GM19035 (cell line): Measurements from ENCODE around the gene LTBP2.

Experiments
- ATAC-seq: cut with Tn5 transposase; IDR thresholded peaks from one replicate; pipeline ENCODE4 v1.9.1; 2021; ENCODE audit not compliant: unreplicated experiment

The LTBP2 gene

DNA sequence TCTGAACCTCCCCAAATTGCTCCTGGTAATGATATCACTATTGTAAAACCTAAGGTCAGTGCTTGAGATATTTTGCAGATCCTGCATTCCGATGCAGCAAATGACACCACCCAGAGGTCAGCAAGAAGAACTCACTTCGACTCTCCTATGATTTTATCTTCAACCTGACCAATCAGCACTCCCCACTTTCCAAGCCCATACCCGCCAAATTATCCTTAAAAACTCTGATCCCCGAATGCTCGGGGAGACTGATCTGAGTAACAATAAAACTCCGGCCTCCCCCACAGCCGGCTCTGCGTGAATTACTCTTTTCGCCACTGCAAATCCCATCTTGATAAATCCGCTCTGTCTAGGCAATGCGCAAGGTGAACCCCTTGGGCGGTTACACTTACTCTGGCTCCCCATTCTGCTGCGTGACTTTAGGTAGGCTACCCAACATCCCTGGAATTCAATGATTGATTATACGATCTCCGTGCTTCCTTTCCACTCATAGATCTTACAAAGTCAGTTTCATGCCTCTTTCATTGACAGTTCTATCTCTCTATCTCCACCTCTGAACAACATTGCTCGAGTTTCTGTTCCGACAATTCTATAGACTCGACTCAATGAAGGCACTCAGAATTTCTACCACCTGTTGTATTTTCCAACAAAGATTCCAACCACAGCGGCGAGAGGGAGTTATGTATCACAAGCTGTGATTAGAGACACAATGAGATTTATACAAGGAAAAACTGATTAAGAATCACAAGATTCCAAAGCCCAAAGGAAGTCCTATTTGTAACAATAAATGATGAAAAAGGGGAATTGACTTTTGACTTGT lies 119.9 kb downstream of the LTBP2 start:
- ATAC-seq: no peak

DNA sequence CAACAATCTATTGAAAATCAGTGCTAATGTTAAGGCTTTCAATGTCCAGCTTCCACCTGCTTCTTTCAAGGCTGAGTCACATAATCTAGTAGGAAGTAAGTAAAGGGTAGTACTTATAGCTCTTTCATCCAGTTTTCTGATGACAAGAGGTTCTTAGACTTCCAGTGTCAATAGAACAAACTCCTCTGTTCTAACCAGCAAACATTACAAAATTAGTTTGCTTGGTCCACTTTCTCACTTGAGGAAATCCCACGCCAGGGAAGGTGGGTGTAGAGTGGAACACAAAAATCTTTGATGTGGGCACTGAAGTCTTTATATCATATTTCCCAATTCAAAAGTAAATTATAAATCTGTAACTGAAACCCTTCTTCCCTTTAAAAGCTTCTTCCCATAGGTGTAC lies 121.6 kb downstream of the LTBP2 start:
- ATAC-seq: no peak

DNA sequence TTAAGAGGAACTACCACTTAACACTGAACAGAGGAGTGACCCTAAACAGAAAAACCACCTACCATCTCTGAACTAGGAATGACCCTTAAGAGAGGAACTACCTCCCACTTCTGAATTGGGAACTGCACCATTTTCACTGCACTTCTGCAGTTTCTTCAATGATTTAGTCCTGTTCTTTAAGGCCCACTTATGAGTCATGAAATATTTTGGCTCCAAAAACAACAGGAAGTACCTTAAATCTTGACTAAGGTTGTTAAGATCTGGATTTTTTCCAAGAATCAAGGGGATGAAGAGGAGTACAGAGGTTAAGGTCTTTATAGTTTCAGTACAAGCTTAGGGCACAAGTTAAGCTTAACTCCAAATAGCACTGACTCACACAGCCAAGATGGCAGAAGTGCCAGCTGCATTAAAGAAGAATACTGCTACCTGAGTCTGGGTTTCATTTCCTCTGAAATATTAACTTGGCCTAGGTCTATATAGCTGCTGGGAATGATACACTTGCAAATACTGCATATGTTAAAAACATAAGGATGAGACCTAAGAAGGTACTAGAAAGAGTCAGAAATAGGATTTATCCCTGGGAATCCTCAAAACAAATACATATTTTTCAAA lies 123.1 kb downstream of the LTBP2 start:
- no peak for ATAC-seq

DNA sequence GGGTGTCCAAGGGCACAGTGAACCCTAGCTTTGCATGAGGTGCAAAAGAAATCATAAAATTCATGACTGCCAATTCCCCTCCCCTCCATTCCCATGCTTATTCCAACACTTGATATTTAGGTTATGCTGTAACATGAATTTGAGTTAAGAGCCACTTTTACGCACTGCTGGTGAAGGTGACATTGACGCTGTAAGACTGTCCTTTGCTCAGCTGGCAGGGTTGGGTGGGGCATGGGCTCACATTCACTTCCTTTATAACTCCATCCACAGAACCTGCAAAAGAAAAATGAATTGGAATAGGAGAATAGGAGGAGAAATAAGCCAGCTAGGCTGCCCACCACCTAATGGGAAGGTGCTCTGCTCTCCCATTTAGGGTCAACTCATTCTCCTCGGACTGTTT lies 125.9 kb downstream of the LTBP2 start:
- ATAC-seq: no peak

DNA sequence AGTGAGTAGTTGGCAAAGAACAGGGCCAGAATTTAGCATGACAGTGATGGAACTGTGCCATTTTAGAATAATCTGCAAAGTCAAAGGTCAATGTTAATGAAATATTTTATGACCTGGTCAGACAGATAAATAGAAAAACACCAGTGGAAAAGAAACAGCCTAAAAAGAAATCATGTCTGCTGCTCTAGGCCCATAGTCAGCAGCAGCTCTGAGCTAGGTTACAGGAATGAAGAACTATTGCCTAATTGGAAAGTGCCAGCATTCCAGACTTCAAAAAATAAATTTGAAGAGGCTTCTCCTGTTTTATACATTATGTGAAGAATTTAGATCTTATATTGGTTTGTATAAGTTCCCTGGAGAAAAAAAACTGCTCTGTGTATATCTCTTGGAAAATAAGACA lies 128.7 kb downstream of the LTBP2 start:
- ATAC-seq: no peak

DNA sequence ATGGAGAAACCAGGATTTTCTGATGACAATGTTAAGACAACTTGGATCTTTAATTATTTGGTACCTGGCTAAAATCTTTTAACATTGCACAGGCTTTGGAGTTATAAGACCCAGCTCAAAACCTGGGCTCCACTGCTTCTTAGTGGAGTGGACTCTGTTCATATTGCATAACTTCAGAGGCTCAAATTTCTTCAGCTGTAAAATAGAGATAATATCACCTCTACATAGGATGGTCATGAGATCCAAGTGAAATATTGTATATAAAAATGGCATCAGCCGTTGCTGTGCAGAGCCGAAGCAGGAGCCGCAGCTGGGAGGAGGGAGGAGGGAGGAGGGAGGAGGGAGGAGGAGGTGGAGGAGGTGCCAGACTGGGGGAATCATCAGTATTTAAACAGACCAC lies 129.5 kb downstream of the LTBP2 start:
- ATAC-seq: no peak

DNA sequence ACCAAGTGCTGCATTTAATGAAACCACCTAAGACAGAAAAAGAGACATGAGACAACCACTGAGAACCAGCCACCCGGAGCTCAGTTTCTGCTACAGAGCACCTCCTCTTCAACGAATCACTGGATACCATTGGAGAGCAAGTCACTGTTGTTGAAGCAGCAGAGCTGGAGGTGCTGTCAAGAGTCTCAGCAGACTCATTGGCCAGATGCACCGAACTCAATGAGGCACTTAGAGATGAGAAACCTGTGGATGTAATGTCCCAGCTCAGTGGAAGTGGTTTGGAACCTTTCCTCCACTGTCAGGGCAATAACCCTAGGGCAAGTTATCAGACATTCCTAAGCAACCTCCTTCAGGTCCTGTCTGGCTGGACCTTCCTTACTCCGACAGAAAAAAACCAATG lies 132.0 kb downstream of the LTBP2 start:
- ATAC-seq: no peak

DNA sequence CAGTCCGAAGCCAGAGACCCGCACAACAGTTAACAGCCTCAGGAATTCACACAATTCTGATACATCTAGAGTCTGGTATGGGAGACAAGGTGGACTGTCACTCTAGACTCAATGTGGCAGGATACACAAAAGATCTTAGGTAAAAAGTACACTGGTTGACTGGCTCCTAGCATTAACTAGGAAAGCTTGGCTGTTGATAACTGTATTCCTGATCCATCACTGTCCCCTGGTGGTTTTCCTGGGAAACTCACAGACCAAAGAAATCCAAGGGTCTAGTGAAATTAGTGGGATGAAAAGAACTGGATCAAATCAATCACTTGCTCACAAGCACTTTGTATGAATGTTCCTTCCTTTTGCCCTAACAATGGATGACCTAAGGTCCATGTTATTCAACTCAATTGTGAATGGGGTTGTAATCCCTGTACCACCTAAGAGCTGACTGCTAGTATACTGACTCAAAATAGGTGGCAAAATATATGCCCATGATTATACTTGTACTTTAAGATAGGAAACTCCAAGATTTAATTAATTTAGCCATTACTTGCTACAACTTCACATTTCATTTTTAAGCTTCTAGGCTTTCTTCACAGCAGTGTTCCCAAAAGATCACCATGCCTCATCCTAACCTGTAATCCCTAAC lies 132.9 kb downstream of the LTBP2 start:
- no peak for ATAC-seq

DNA sequence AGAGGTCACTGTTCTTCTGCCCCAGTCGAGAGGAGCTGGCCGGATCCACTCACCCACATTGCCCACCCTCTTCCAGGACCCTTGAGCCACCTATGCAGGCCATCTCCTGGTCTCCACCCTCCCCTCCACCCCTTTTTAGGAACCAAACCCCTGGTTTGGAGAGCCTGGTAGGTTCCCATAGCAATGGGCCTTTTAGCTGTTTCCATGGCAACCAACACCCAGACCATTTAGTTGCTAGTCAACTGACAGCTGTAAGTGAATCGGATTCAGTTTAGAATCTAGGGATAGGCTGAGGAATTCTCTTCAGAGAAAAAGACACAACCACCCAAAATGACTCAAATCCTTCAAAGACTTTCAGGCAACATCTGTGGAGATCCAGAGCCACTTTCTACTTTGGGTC lies 135.4 kb downstream of the LTBP2 start:
- ATAC-seq: no peak

DNA sequence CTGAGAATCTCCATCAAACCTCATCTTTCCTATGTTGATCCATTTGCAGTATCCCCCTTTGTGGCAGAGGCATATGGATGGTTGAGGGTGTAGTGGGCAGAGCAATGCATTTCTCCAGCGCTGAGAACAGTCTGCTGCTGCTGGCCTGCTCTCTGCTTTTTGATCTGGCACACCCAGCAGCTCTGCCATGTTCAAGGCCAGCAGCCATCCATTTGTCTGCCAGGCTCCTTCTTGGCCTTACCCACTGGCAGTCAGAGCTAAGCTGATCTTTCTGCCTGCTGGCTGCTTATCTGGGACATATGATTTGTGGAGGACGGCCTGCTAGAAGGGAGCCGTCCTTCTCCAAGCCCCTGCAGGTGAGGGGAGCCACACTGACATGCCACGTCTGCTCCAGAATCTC lies 135.9 kb downstream of the LTBP2 start:
- no peak for ATAC-seq

DNA sequence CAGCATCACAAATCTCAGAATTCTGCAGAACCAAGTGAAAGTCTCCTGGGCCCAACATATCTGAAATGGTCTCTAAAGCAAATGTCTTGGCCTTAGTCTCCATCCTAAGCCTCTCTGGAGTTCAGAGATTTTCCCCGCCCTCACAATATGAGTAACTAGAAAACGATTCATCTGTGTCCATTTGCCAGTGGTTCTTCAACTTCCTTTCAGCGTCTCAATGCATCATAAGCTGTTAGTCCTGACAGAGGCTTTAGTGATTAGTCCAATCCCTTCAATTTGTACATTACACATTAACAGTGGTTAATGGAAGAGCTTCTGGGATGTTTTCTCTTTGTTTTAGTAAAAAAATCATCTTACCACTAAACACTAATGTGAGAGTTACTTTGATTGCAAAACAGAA lies 136.4 kb downstream of the LTBP2 start:
- no peak for ATAC-seq

DNA sequence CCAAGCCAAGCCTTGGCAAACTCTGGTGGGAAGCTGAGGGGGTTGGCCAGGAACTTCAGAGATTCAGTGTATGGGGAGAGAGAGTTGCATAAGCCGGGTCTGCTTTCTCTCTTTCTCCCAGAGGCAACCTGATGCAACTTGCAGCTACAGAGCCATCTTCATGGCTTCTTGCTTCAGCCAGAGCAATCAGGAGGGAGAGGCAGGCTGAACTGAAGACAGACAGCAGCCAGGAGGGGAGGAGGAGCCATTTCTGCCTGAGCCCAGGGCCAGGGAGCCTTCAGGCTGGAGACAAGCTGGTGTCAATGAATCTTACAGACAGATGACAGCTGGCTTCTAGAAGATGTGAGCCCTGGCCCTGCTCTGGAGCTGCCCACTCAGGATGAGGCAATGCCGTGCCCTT lies 137.7 kb downstream of the LTBP2 start:
- ATAC-seq: no peak

DNA sequence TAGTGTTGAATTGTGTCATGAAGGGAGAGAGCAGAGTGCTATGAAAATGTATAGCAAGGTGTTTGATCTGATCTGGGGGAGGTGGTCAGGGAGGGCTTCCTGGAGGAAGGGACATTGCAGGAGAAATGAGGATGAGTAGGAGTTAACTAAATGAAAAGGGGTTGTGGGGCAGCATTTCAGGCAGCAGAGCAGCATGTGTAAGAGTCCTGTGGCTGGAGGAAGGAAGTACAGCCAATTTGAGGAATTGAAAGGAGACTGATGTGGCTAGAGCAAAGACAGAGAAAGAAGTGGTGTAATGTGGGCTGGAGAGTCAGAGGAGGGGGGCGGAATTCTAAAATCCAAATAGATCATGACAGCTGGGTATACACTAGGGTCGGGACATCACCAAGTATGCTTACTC lies 139.4 kb downstream of the LTBP2 start:
- ATAC-seq: no peak

DNA sequence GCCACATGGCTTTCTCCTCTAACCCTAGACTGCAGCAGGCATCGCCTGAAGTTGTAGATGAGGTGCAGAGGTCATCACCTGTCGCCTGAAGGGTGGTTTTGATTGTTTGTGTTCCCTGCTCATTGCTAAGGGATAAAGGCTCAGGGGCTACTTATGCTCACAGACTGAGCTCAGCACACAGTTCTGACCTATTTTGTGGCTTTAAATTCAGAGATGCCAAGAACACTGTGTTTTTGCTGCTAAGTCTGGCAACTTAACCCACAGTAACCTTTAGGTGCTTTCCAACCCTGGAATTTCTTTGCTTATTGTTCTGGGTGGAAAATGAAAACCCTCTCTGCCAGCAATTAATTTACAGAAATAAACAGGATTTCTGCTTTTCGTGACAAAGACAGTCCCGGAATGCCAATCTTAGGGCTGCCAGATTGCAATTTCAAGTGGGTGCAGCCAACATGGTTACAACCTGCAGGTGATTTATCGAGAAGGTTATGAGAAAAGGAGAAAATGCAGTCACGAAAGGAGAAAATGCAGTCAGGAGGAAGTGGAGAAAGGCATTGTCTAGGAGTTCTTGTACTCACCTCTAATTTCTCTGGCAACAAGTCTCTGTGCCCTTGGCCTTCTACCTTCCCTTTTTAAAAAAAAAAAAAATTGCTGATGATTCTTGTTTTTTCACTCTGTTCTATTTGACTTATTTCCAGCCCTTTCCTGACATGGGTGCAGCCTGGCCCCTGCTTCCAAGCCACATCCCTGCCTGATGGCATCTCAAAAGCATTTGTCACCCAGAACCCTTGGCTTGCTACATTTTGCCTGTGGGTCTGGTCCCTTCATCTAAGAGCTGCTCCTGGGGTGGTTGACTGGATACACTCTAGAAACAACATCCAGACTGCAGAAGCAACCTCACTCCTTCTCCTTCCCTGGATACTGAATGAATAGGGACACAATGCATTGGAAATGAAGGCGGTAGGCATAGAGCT lies 142.2 kb downstream of the LTBP2 start:
- ATAC-seq: no peak

DNA sequence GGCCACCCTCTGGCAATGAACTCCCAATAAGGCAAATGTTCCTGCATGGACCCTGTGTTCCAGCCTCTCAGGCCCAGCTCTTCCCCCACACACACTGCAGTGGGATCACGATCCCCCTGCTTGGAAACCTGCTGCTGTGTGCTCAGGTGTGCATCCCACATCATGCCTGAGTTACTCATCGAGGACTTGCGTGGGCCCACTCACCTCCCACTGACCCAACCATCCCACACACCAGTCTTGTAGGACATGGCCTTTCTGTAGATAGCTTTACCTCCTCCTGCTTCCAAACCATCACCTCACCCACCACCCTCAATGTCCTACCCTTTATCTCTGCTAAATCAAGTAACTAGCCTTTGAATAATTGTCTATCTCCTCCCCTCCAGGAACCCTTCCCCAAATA lies 143.5 kb downstream of the LTBP2 start:
- ATAC-seq: no peak

DNA sequence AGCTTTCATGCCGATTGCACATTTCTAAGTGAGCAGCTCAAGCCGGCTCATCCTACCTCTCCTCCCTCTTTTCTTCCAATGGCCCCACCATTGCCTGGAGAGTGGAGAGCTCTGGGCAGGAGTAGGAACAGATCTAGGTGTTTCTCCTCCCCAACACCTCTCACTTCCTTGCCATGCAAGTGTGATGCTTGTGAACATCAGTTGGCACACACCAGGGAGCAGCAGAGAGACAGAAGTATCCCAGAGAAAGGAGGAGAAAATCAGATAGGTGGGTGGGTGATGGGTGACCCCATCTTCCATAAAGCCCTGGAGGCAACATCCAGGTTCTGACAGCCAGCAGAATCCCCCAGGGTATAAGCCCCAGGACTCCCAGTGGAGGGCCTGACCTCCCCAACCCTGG lies 146.7 kb downstream of the LTBP2 start:
- ATAC-seq: no peak

DNA sequence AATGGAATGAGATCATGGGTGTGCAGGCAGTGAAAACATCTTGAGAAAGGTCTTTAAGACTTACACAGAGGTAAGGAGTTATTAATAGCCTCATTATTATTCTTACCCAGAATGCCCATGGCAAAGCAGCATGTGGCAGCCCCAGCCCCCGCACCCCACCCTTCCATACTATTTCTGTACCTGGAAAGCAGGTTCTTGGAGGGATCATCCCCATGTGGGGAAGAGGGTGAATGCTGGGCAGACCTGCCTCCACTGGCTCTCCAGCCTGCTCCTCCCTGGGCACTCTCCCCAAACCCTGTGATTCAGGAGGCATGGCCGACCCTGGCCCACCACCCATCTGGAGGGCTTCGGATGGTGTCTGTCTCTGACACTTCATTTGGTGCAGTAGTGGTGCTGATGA lies 147.3 kb downstream of the LTBP2 start:
- no peak for ATAC-seq

DNA sequence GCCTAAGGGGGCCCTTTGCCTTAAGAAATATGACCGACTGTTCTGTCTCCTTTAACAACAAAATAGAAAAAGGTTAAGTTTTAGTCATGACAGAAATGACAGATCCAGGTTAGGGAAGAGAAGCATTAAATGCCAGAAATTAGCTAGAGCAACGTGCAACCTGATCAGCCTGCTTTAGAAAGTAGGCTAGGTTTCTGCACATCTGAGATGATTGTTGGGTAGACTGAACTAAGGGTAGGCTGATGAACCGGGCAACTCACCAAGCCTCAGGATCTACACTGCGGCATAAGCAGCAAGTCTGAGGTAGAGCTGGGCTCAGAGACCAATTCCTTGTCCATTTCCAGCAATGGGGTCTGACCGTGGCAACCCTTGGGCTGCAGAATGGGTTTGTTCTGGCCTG lies 148.3 kb downstream of the LTBP2 start:
- no peak for ATAC-seq

DNA sequence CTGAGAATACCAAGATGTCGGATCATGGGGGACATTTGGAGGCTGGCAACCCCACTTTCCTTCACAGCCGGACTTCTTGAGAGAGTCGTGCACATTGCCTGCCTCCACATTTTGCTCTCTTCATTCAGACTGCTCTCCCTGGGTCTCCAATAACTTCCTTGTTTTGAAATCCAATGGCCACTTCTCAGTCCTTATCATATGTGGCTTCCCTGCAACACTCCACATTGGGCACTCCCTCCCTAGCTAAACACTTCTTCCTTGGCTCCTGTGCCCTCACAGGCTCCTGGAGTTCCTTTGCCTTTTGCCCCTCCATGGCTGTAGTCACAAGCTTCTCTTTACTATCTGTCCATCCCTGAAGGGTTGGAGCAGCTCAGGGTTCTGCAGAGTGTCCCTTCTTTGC lies 149.0 kb downstream of the LTBP2 start:
- no peak for ATAC-seq

DNA sequence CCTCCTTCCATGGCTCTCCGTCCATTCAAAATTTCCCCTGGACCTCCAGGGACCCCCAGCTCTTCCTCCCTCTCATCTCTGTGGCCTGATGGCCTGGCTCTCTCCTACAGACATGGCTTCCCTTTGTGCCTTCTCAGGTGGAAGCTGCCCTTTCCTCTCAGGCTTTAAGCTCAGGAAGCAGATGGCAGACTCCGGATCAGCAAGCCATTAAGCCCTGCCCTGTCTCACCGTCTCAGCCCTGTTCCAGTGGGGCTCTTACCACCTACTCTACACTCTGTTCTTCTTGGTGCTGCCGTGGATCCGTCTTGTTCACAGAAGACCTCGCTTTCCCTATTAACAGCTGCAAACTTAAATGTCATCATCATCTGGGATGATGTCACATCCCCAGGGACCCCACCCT lies 152.1 kb downstream of the LTBP2 start:
- no peak for ATAC-seq

DNA sequence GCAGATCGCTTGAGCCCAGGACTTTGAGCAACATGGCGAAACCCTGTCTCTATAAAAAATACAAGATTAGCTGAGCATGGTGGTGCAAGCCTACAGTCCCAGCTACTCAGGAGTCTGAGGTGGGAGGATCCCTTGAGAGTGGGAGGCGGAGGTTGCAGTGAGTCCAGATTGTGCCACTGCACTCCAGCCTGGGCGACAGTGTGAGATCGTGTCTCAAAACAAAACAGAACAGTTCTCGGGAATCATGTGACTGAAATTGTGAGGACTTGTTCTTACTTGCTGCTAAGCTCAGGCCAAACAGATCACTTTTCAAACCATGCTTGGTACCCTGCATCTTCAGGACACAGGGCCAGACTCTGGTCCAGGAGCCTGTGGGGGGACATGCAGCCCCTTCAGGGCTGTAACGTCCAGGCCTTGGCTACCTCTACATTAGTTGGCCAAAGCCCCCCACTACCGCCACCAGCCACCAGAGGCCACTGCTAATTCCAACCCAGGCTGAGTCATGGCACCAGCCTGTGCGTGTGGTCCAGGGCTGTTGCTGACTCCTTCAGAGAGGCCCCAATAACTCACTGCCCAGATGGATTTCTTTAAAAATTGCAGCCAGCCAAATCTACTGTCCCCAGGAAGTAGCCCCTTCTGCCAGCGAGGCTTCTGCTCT lies 152.6 kb downstream of the LTBP2 start:
- no peak for ATAC-seq
